HFFc6 (cell line): ENCODE measurements around the gene CPED1. TPM values are rescaled to one million over a fixed set of nuclear protein-coding genes. Genes with fewer than 3 reads are reported as not detected.

ENCODE experiments used
- DNase-seq: peaks from one replicate; pipeline ENCODE4 v3.0.0-alpha.2; 2018
- H3K27ac Mint-ChIP-seq: 2 replicates; pipeline ENCODE4 v1.8.0; 2020; ENCODE audit warnings: mild to moderate bottlenecking, mixed read lengths
- H3K27me3 Mint-ChIP-seq: 2 replicates; pipeline ENCODE4 v1.8.0; 2021; ENCODE audit warnings: mild to moderate bottlenecking, moderate library complexity, mixed read lengths; ENCODE audit not compliant: insufficient read depth
- H3K36me3 Mint-ChIP-seq: 2 replicates; pipeline ENCODE4 v1.8.0; 2021; ENCODE audit warnings: low read depth, mixed read lengths
- H3K4me1 Mint-ChIP-seq: 2 replicates; pipeline ENCODE4 v1.8.0; 2020; ENCODE audit warnings: low read depth, mixed read lengths
- H3K4me3 Mint-ChIP-seq: 2 replicates; pipeline ENCODE4 v1.8.0; 2020; ENCODE audit warnings: mild to moderate bottlenecking, moderate library complexity, mixed read lengths
- H3K9me3 Mint-ChIP-seq: 2 replicates; pipeline ENCODE4 v1.8.0; 2020; ENCODE audit warnings: mild to moderate bottlenecking, mixed read lengths
- CTCF ChIP-seq: fragments of 200-600 bp; sonication (generic); IDR thresholded peaks from 2 replicates; pipeline ENCODE4 v1.5.0; 2021; ENCODE audit warnings: antibody characterized with exemption, mild to moderate bottlenecking
- total RNA-seq, 6 experiments: library from RNA; stranded (reverse); fragmentation: NEBNext Ultra II Directional; extraction: Animal tissue kit (Norgen Biotek cat#: 25700); gene quantifications; 2 replicates in 1 of 6; 3 replicates in 5 of 6; pipeline ENCODE4 v1.2.3, GENCODE V29; 2021

CPED1 gene
- total RNA-seq, 6 experiments from 2014 or later: 85.0 to 112 (median 95.9) TPM

- no peak for TF ChIP-seq CTCF
- Mint-ChIP-seq H3K27me3 (no peaks in the 10 kb centered on the region), H3K9me3 (no peaks in the 10 kb centered on the region), H3K4me1 (peaks cover 54% of the 10 kb centered on the region), H3K4me3 (no peak overlapping the region), H3K27ac (no peak overlapping the region), H3K36me3 (peaks cover 14% of the 10 kb centered on the region)
- no peak for DNase-seq
Observed at GRCh38 chr7:121011401-121011800, 22.9 kb downstream of the CPED1 start.

- DNase-seq: no peak
- Mint-ChIP-seq H3K4me1 (peaks cover 55% of the 10 kb centered on the region), H3K4me3 (no peak overlapping the region), H3K9me3 (no peaks in the 10 kb centered on the region), H3K36me3 (peaks cover 21% of the 10 kb centered on the region), H3K27ac (no peak overlapping the region), H3K27me3 (no peaks in the 10 kb centered on the region)
- TF ChIP-seq CTCF: no peak
Observed at GRCh38 chr7:121012170-121012874, 23.8 kb downstream of the CPED1 start.

GRCh38 chr7:121012919-121013318, 24.4 kb downstream of the CPED1 start:
- Mint-ChIP-seq H3K4me1 (peaks cover 55% of the 10 kb centered on the region), H3K4me3 (no peak overlapping the region), H3K9me3 (no peaks in the 10 kb centered on the region), H3K27me3 (no peaks in the 10 kb centered on the region), H3K27ac (no peak overlapping the region), H3K36me3 (peaks cover 25% of the 10 kb centered on the region)
- no peak for DNase-seq
- TF ChIP-seq CTCF: no peak

- no peak for TF ChIP-seq CTCF
- Mint-ChIP-seq H3K9me3 (no peaks in the 10 kb centered on the region), H3K36me3 (peaks cover 33% of the 10 kb centered on the region), H3K4me3 (no peak overlapping the region), H3K27ac (no peak overlapping the region), H3K4me1 (peaks cover 77% of the 10 kb centered on the region), H3K27me3 (no peaks in the 10 kb centered on the region)
- DNase-seq: no peak
Observed at GRCh38 chr7:121015560-121015959, 27.0 kb downstream of the CPED1 start.

GRCh38 chr7:121016966-121017365, 28.5 kb downstream of the CPED1 start:
- no peaks in the 10 kb centered on the region for H3K27me3 Mint-ChIP-seq
- peaks cover 91% of the 10 kb centered on the region for H3K4me1 Mint-ChIP-seq
- no peak for TF ChIP-seq CTCF
- H3K9me3 Mint-ChIP-seq: no peaks in the 10 kb centered on the region
- peaks cover 33% of the 10 kb centered on the region for H3K36me3 Mint-ChIP-seq
- peak overlapping the region; percentile 79 for H3K27ac Mint-ChIP-seq
- DNase-seq: peak; percentile 62
- peak overlapping the region; percentile 51 for H3K4me3 Mint-ChIP-seq
